GM21528 (cell line): ENCODE measurements around the gene TUFM.
"Not testable (repeated sequence)": the region's sequence is repeated elsewhere in the genome, so short reads cannot be mapped to it uniquely, and the experiment has no call there.

Experiments used
- ATAC-seq: cut with Tn5 transposase; IDR thresholded peaks from one replicate; pipeline ENCODE4 v1.9.1; 2021; ENCODE audit warnings: mild to moderate bottlenecking, moderate library complexity; ENCODE audit not compliant: unreplicated experiment, low FRiP score

Gene TUFM

GRCh38 chr16:28846080-28846932 lies at the start of gene TUFM:
Gene TUFM (minus strand): TSS chr16:28846348. CDS start chr16:28846269, 79 bp downstream.
- ATAC-seq, result peak; percentile 83

- ATAC-seq, result no peak
Measured at GRCh38 chr16:28895609-28896008, 49.5 kb upstream of the TUFM start.

GRCh38 chr16:28893291-28893690 lies 47.1 kb upstream of the TUFM start:
- no peak for ATAC-seq

- ATAC-seq, result no peak
Measured at GRCh38 chr16:28891964-28892890, 46.1 kb upstream of the TUFM start.

GRCh38 chr16:28890355-28890754 lies 44.2 kb upstream of the TUFM start:
- not testable (repeated sequence) for ATAC-seq

GRCh38 chr16:28886945-28887344 lies 40.8 kb upstream of the TUFM start:
- ATAC-seq, result no peak

- ATAC-seq, result no peak
Measured at GRCh38 chr16:28884045-28884444, 37.9 kb upstream of the TUFM start.

GRCh38 chr16:28883221-28883996 lies 37.3 kb upstream of the TUFM start:
- no peak for ATAC-seq

GRCh38 chr16:28882551-28883160 lies 36.5 kb upstream of the TUFM start:
- no peak for ATAC-seq

GRCh38 chr16:28881565-28881964 lies 35.4 kb upstream of the TUFM start:
- ATAC-seq, result not testable (repeated sequence)

GRCh38 chr16:28880955-28881354 lies 34.8 kb upstream of the TUFM start:
- ATAC-seq, result no peak

GRCh38 chr16:28880589-28880915 lies 34.4 kb upstream of the TUFM start:
- ATAC-seq, result no peak

GRCh38 chr16:28879841-28880588 lies 33.9 kb upstream of the TUFM start:
- ATAC-seq, result peak; percentile 68

- peak; percentile 39 for ATAC-seq
Measured at GRCh38 chr16:28879261-28879840, 33.2 kb upstream of the TUFM start.

- no peak for ATAC-seq
Measured at GRCh38 chr16:28878083-28878926, 32.2 kb upstream of the TUFM start, which contains the start of gene ATP2A1. Gene ATP2A1 (plus strand): TSS chr16:28878488. CDS start chr16:28878672, 184 bp downstream.

GRCh38 chr16:28877655-28878000 lies 31.5 kb upstream of the TUFM start:
- no peak for ATAC-seq

- no peak for ATAC-seq
Measured at GRCh38 chr16:28876973-28877654, 31.0 kb upstream of the TUFM start.
